Measurements from ENCODE around the gene FAM111B. TPM values are rescaled to one million over a fixed set of nuclear protein-coding genes. Genes with fewer than 3 reads are reported as not detected.
A peak's percentile ranks its signal among the peaks of the same experiment; 100 is the strongest.

The FAM111B gene
- total RNA-seq, 1 experiment from 2014 or later: 49.3 TPM

GRCh38 chr11:59151761-59152160, 44.7 kb downstream of the FAM111B start:
- no peaks in the 10 kb centered on the region for H3K9me3 ChIP-seq
- peaks cover 5% of the 10 kb centered on the region for H3K36me3 ChIP-seq (ENCODE audit: control insufficient read depth, insufficient read depth, low read length)
- TF ChIP-seq, protein P1, sequence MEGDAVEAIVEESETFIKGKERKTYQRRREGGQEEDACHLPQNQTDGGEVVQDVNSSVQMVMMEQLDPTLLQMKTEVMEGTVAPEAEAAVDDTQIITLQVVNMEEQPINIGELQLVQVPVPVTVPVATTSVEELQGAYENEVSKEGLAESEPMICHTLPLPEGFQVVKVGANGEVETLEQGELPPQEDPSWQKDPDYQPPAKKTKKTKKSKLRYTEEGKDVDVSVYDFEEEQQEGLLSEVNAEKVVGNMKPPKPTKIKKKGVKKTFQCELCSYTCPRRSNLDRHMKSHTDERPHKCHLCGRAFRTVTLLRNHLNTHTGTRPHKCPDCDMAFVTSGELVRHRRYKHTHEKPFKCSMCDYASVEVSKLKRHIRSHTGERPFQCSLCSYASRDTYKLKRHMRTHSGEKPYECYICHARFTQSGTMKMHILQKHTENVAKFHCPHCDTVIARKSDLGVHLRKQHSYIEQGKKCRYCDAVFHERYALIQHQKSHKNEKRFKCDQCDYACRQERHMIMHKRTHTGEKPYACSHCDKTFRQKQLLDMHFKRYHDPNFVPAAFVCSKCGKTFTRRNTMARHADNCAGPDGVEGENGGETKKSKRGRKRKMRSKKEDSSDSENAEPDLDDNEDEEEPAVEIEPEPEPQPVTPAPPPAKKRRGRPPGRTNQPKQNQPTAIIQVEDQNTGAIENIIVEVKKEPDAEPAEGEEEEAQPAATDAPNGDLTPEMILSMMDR (IDR thresholded peaks at IDR 0.05; ENCODE audit: insufficient read depth in 1 of 2, low read depth in 1 of 2, low read length in 1 of 2, severe bottlenecking in 1 of 2, unreplicated experiment in 1 of 2): no peak
- H3K27ac Mint-ChIP-seq (ENCODE audit: unreplicated experiment): no peak overlapping the region
- H3K9me3 Mint-ChIP-seq (ENCODE audit: unreplicated experiment): no peaks in the 10 kb centered on the region
- ChIA-PET CTCF (no interaction called here), POLR2A (interaction anchor here (1.1 kb wide), 1 partner anchor 9 kb away, joined by 3 read pairs; the partner anchor contains the start of gene FAM111A)
- no peak overlapping the region for H3K4me3 ChIP-seq (ENCODE audit: low read depth, low read length)
- no peaks in the 10 kb centered on the region for H3K27me3 ChIP-seq (replicated peaks; ENCODE audit: control insufficient read depth, insufficient read depth, low read length)
- no peak overlapping the region for H3K4me3 Mint-ChIP-seq (ENCODE audit: unreplicated experiment)
- H3K4me1 ChIP-seq: peaks cover 23% of the 10 kb centered on the region
- DNase-seq: no peak
- peaks cover 28% of the 10 kb centered on the region for H3K4me1 Mint-ChIP-seq (ENCODE audit: low read depth, unreplicated experiment)
- no peaks in the 10 kb centered on the region for H3K27me3 Mint-ChIP-seq (ENCODE audit: insufficient read depth, unreplicated experiment)
- intact Hi-C loops (cut with micrococcal nuclease; ENCODE audit: unreplicated experiment): no loop called here
- BruUV-seq (replicated peaks): no TSS peak
- H3K36me3 Mint-ChIP-seq (ENCODE audit: insufficient read depth, unreplicated experiment): peaks cover 66% of the 10 kb centered on the region

GRCh38 chr11:59152312-59152951, 45.4 kb downstream of the FAM111B start:
- Histone ChIP-seq H3K4me3 (ENCODE audit: low read depth, low read length) (no peak overlapping the region), H3K4me1 (peaks cover 16% of the 10 kb centered on the region), H3K27me3 (replicated peaks; ENCODE audit: control insufficient read depth, insufficient read depth, low read length) (no peaks in the 10 kb centered on the region), H3K9me3 (no peaks in the 10 kb centered on the region), H3K36me3 (ENCODE audit: control insufficient read depth, insufficient read depth, low read length) (peaks cover 3% of the 10 kb centered on the region)
- Mint-ChIP-seq H3K27me3 (ENCODE audit: insufficient read depth, unreplicated experiment) (no peaks in the 10 kb centered on the region), H3K4me3 (ENCODE audit: unreplicated experiment) (no peak overlapping the region), H3K9me3 (ENCODE audit: unreplicated experiment) (no peaks in the 10 kb centered on the region), H3K36me3 (ENCODE audit: insufficient read depth, unreplicated experiment) (peaks cover 63% of the 10 kb centered on the region), H3K4me1 (ENCODE audit: low read depth, unreplicated experiment) (peaks cover 22% of the 10 kb centered on the region), H3K27ac (ENCODE audit: unreplicated experiment) (no peak overlapping the region)
- TF ChIP-seq, protein P1 (IDR thresholded peaks at IDR 0.05; ENCODE audit: insufficient read depth in 1 of 2, low read depth in 1 of 2, low read length in 1 of 2, severe bottlenecking in 1 of 2, unreplicated experiment in 1 of 2): no peak
- ChIA-PET POLR2A (no interaction called here), CTCF (no interaction called here)
- DNase-seq: no peak
- BruUV-seq (replicated peaks): no TSS peak
- intact Hi-C loops (cut with micrococcal nuclease; ENCODE audit: unreplicated experiment): no loop called here

DNA sequence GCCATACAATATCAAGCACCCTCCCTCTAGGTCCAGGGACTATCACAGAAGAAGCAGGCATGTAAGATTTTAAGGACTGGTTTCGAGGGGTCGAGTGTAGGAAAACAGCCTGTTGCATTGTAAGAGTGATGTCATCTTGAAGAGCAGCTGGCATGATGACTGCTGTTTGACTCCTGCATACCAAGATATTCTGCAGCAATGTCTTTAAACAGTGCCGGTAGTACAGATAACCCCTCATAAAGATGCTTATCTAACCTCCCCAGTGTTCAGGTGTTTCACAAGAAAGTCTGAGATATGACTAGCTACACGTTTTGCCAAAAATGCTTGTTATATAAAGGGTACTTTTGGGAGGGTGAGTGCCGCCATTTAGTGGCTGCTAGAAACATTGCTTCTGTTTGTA, 47.6 kb downstream of the FAM111B start:
- no peaks in the 10 kb centered on the region for H3K27me3 Mint-ChIP-seq (ENCODE audit: insufficient read depth, unreplicated experiment)
- intact Hi-C loops (cut with micrococcal nuclease; ENCODE audit: unreplicated experiment): loop anchor here (1.0 to 5.0 kb wide), 4 partner anchors 12 to 577 kb away; partner anchors contain the start of genes FAM111A, FAM111B, LPXN and ZFP91
- no TSS peak for BruUV-seq (replicated peaks)

More for the DNA sequence above, 47.6 kb downstream of the FAM111B start:
- H3K4me3 ChIP-seq (ENCODE audit: low read depth, low read length): no peak overlapping the region
- POLR2A ChIA-PET: interaction anchor here (0.8 to 2.0 kb wide), 4 partner anchors 10 to 48 kb away, joined by 3 to 15 read pairs (median 7); partner anchors contain the start of genes DTX4, FAM111A and FAM111B
- H3K36me3 Mint-ChIP-seq (ENCODE audit: insufficient read depth, unreplicated experiment): peaks cover 43% of the 10 kb centered on the region
- CTCF ChIA-PET: interaction anchor here (1.0 to 1.5 kb wide), 8 partner anchors 8 to 48 kb away, joined by 3 to 14 read pairs (median 6); partner anchors contain the start of genes DTX4, FAM111A and FAM111B
- peaks cover 16% of the 10 kb centered on the region for H3K4me1 Mint-ChIP-seq (ENCODE audit: low read depth, unreplicated experiment)
- H3K27ac Mint-ChIP-seq (ENCODE audit: unreplicated experiment): peak overlapping the region; percentile 89
- DNase-seq: peak; percentile 74 to 77
- TF ChIP-seq, protein P1 (IDR thresholded peaks at IDR 0.05; ENCODE audit: insufficient read depth in 1 of 2, low read depth in 1 of 2, low read length in 1 of 2, severe bottlenecking in 1 of 2, unreplicated experiment in 1 of 2): no peak
- peak overlapping the region; percentile 63 for H3K4me3 Mint-ChIP-seq (ENCODE audit: unreplicated experiment)
- no peaks in the 10 kb centered on the region for H3K9me3 ChIP-seq
- H3K4me1 ChIP-seq: peaks cover 16% of the 10 kb centered on the region
- peaks cover 3% of the 10 kb centered on the region; the same call in 1 of the 2 replicates for H3K36me3 ChIP-seq (ENCODE audit: control insufficient read depth, insufficient read depth, low read length)
- no peaks in the 10 kb centered on the region for H3K27me3 ChIP-seq (replicated peaks; ENCODE audit: control insufficient read depth, insufficient read depth, low read length)
- H3K9me3 Mint-ChIP-seq (ENCODE audit: unreplicated experiment): no peaks in the 10 kb centered on the region

Data from Caco-2 (cell line).